IMR-90 (cell line): ENCODE data around the gene CDH23. TPM values are rescaled to one million over a fixed set of nuclear protein-coding genes. Genes with fewer than 3 reads are reported as not detected.

Source experiments
- MAFK ChIP-seq: IDR thresholded peaks from 2 replicates; pipeline ENCODE4 v1.6.1; 2012; ENCODE audit warnings: low read depth, low read length, improper control_type of control experiment
- NFE2L2 ChIP-seq: fragments of 150-350 bp; IDR thresholded peaks from 2 replicates; pipeline ENCODE4 v1.6.1; 2016; ENCODE audit warnings: low read depth, mild to moderate bottlenecking, low read length
- POLR2A ChIP-seq: IDR thresholded peaks from 2 replicates; pipeline ENCODE4 v1.6.1; 2012; ENCODE audit warnings: mild to moderate bottlenecking, low read depth, low read length
- RFX5 ChIP-seq: IDR thresholded peaks from 2 replicates; pipeline ENCODE4 v1.8.0; 2012; ENCODE audit warnings: low read depth, mild to moderate bottlenecking, low read length, moderate library complexity
- polyA plus RNA-seq, 3 experiments: library from polyadenylated mRNA; depleted of rRNA; stranded (reverse); fragments of >200 nt; gene quantifications; 2 replicates each; pipeline ENCODE4 v1.2.3, GENCODE V29; 2012; ENCODE audit warnings: low replicate concordance in 1 of 3
- total RNA-seq: library from RNA; depleted of rRNA; stranded (reverse); fragments of >200 nt; gene quantifications from 2 replicates; pipeline ENCODE4 v1.2.3, GENCODE V29; 2012
- TF ChIP-seq, protein P1 (sequence below): conservative IDR thresholded peaks from 2 replicates; pipeline ENCODE4 v1.5.1; 2012; ENCODE audit warnings: mild to moderate bottlenecking, low read depth, low read length, improper control_type of control experiment

CDH23 gene
- total and polyA plus RNA-seq, 2 of the 4 experiments (the other 2 are of a cell fraction), result under 0.01 to 0.03 TPM

DNA sequence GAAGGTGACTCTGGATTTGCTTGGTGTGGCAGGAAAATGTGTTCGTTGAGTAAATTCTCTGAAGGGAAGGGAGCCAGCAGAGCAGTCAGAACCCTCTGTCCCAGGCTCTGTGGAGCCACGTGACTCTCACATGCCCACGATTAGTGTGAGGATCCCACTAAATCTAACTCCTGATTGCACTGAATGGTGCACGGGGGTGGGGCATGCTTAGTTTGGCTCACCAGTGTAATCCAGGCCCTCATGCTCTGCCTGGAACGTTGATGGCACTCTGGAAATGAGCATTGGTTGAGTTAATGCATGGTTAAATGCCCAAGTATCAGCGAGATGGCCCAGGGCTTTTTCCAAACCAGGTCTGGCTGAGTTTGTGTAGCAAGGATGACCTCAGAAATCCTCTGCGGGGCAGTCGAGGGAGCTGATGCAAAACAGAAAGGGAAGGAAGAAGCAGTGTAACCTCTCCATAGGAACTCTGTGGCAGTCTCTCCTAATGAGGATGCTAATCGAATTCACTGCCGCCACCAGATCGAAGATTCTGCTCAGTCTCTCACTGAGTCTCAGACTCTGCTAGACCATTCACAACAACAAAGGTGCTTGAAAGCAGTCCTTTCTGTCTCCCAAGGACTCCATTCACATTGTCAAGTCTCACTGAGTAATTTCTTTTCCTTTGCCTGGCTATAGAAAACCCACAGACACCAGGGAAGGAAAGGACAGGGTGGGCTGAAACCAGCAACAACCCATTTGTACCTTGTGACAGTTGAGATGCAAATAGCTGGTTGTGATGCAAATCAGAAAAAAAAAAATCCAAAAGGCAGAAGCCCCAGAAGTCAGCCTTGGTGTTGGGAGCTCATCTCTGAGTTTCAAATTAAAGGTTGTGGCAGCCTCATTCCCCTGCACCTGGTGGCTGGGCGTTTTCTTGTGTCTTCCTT, 224.8 kb downstream of the CDH23 start (continued):
- TF ChIP-seq, protein P1, sequence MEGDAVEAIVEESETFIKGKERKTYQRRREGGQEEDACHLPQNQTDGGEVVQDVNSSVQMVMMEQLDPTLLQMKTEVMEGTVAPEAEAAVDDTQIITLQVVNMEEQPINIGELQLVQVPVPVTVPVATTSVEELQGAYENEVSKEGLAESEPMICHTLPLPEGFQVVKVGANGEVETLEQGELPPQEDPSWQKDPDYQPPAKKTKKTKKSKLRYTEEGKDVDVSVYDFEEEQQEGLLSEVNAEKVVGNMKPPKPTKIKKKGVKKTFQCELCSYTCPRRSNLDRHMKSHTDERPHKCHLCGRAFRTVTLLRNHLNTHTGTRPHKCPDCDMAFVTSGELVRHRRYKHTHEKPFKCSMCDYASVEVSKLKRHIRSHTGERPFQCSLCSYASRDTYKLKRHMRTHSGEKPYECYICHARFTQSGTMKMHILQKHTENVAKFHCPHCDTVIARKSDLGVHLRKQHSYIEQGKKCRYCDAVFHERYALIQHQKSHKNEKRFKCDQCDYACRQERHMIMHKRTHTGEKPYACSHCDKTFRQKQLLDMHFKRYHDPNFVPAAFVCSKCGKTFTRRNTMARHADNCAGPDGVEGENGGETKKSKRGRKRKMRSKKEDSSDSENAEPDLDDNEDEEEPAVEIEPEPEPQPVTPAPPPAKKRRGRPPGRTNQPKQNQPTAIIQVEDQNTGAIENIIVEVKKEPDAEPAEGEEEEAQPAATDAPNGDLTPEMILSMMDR, result no peak
- TF ChIP-seq RFX5 (no peak), POLR2A (no peak), NFE2L2 (no peak), MAFK (no peak)
